LNCaP clone FGC (cell line): ENCODE measurements around the gene CKLF.

ENCODE experiments used
- DNase-seq: peaks from one replicate; pipeline ENCODE4 v3.0.0-alpha.2; 2011; ENCODE audit warnings: low read depth
- H3K4me3 ChIP-seq: 2 replicates; pipeline ENCODE4 v1.5.1; 2011; ENCODE audit warnings: mild to moderate bottlenecking, low read depth, low read length, control low read depth
- TF ChIP-seq, protein P1 (sequence below): IDR thresholded peaks from 2 replicates; pipeline ENCODE4 v1.5.1; 2012; ENCODE audit warnings: mild to moderate bottlenecking; ENCODE audit not compliant: control insufficient read depth, insufficient read depth; ENCODE audit errors: extremely low read depth

CKLF gene

DNA sequence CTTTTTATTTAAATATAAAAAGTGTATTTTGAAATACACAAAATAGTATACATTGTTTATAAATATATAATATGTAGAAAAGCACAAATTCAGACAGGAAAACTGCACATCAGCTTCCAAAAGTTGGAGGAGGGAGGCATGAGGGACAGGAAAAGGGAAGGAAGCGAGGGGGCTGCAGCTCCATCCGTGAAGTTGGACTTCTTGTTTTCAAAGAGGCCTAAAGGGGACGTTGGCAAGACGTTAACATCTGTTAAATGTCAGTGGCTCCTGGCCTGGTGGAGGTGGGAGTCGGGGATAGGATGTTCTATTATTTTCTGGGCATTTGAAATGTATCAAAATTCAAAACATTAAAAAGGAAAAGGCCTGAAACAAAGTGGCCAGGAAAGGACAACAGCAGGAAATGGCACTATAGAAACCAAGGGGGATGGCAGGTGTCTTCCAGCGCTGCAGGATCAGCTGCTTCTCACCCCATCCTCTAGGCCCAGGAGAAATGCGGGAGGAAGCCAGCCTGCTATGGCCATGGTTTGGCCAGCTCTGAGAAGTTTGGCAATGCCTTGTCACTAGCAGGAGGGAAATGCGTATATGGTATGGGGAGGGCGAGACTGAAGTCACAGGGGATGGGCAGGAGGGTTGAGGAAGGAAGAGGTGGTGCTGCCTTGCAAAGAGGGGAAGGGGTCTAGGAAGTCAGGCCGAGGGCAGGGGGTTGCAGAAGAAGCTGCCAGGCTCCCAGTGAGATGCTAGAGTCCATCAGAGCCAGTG is 33.3 kb downstream of the CKLF start:
- no peak for DNase-seq
- TF ChIP-seq, protein P1, sequence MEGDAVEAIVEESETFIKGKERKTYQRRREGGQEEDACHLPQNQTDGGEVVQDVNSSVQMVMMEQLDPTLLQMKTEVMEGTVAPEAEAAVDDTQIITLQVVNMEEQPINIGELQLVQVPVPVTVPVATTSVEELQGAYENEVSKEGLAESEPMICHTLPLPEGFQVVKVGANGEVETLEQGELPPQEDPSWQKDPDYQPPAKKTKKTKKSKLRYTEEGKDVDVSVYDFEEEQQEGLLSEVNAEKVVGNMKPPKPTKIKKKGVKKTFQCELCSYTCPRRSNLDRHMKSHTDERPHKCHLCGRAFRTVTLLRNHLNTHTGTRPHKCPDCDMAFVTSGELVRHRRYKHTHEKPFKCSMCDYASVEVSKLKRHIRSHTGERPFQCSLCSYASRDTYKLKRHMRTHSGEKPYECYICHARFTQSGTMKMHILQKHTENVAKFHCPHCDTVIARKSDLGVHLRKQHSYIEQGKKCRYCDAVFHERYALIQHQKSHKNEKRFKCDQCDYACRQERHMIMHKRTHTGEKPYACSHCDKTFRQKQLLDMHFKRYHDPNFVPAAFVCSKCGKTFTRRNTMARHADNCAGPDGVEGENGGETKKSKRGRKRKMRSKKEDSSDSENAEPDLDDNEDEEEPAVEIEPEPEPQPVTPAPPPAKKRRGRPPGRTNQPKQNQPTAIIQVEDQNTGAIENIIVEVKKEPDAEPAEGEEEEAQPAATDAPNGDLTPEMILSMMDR = no peak
- no peak overlapping the region for H3K4me3 ChIP-seq

DNA sequence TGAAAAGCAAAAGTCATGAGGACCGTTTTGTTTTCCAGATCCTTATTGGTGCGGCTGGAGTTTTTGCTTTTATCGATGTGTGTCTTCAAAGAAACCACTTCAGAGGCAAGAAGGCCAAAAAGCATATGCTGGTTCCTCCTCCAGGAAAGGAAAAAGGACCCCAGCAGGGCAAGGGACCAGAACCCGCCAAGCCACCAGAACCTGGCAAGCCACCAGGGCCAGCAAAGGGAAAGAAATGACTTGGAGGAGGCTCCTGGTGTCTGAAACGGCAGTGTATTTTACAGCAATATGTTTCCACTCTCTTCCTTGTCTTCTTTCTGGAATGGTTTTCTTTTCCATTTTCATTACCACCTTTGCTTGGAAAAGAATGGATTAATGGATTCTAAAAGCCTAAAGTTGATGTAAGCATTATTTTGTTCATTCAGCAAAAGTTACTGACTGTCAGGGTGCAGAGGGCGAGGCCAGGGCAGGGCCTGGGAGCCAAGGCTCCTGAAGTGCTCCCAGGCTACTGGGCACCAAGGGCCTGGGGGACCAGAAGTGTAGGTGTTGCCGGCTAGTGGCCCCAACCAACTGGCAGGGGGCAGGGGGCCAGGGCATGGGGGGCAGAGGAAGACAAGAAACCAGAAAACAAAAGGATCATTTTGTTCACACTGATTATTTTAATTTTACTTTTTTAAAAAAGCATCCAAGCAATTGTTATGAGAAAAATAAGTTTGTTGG is 35.7 kb downstream of the CKLF start:
- DNase-seq = no peak
- no peak overlapping the region for H3K4me3 ChIP-seq
- TF ChIP-seq, protein P1 = no peak

DNA sequence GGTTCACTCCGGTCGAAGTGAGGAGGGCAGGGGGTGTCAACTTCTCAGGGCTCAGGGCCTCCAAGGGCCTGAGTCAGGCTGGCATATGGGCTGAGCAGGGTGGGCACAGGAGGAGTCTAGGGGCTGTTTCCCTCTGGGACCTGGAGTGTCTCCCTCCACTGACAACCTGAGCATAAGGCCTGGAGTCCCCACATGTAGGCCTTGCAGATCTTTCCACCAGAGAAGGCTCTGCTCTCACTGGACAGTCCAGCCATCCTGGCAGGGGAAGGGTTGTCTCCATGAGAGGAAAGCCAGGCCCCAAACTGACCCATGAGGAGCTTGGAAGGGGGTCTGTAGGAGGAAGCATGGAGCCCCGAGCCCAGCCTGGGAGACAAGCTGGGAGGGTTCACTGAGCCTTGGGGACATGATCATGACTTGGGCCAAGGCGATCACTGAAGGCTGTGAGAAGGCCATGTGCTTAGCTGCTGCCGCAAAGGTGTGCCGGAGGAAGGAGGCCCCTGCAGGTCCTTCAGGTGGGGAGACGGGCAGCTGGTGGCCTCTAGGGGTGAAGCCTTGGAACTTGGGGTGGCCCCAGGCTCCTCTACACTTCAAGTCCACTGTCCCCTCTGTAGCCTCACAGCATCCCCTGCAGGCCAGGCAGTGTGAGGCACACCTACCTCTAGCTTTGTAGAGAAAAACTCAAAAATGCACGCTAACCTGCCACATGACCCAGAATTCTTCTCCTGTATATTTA is 36.8 kb downstream of the CKLF start:
- TF ChIP-seq, protein P1 = 0 out of 2 replicates have a peak, but pooled peaks have one; percentile 30
- no peak for DNase-seq
- H3K4me3 ChIP-seq = no peak overlapping the region

DNA sequence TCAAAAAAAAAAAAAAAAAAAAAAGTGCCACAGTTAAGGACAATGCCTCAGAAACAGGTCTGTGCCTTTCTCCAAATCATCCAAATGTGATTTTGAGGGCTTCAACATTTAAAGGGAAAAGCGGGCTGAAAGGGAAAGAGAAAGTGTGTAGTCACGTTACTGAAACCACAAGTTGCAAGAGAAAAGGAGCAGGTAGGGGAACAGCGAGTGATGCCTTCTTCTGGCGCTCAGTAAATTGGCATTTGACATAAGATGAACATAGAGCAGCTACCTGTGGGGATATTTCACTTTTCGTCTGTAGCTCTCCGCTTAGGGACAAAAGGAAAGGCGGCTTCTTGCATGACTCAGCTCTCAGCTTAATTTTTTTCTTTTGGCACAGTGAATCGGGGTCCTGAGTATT is 37.9 kb downstream of the CKLF start:
- TF ChIP-seq, protein P1 = no peak
- no peak for DNase-seq
- no peak overlapping the region for H3K4me3 ChIP-seq

DNA sequence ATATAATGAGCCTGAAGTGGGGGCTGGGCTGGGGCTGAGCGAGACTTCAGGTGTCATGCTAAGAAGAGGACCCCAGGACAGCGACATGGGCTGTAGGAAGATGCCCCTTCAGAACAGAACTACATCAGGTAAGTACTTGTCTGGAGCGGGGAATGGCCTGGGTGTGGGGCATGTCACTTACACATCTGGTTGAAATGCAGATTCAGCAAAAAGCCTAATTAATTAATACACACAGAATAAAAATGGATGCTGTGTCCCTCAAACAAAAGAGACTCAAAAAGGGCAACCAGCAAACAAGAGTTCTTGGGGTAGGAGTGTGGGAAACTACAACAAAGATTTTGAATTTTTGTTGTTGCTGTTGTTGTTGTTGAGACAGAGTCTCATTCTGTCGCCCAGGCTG is 38.6 kb downstream of the CKLF start:
- TF ChIP-seq, protein P1 = no peak
- no peak overlapping the region for H3K4me3 ChIP-seq
- no peak for DNase-seq

DNA sequence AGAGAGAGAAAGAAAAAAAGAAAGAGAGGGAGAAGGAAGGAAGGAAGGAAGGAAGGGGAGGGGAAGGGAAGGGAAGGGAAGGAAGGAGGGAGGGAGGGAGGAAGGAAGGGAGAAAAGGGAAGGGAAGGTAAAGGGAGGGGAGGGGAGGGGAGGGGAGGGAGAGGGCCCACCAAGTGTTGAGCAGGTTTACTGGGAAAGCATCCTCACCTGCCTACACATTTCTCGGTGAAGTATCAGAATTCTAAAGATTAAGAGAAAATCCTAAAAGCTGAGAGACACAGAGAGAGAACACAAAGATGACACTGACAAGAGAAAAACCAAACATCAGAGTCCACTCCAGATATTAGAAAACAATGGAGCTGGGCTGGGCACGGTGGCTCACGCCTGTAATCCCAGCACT is 39.9 kb downstream of the CKLF start:
- TF ChIP-seq, protein P1 = no peak
- no peak for DNase-seq
- H3K4me3 ChIP-seq = no peak overlapping the region
